Measurements from ENCODE around the gene SOX18.

SOX18 gene

DNA sequence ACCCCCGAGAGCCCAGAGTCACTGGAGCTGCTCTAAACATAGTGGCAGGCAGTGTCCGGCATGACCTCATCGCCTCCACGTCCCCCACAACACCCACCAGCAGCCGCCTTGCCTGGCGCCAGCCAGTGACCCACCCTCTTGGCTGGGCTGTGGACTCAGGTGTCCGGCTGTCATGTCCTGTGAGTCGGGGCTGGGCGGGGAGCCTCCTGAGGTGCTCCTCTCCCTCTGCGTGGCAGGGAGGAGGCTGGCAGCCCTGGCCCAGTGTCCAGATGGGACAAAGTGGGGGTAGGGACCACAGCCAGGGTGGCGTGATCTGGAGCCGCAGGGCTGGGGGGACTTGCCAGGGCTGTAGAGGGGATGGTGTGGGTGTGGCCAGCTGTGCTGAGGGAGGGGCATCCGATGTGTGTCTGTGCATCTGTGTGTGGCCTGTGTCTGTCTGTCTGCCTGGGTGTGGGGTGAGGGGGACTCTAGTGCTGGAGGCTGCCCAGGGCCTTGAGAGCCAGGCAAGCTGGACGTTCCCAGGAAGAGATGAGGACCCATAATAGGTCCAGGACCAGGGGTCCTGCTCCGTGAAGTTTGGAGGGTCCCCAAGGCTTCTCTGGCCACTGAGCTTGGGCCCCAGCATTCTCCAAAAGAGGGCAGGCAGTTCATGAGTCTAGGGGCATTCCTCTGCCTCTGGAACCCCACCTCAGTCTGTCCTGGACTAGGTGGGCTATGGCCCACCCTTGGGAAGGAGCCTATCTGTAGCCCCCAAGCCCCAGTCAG lies 2.3 kb upstream of the SOX18 start:
- no peak for DNase-seq

DNA sequence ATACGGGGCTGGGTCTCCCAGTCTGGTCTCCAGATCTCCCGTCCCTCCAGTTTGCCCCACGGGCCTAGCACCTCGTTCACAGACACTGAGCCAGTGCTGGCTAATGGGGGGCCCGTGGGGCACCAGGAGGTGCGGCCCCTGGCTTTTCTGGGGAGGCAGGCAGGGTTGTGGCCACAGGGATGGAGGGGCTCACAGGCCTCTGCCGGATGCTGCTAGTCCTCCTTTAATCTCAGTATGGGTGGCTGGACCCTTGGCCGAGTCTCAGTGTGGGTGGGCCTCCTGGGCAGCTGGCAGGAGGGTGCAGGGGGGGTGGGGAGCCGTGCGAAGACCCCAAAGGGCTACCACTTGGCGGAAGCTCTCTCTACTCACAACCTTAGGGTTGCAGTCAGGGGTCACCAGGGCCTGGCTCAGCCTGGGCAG lies 1.6 kb upstream of the SOX18 start:
- DNase-seq = no peak

DNA sequence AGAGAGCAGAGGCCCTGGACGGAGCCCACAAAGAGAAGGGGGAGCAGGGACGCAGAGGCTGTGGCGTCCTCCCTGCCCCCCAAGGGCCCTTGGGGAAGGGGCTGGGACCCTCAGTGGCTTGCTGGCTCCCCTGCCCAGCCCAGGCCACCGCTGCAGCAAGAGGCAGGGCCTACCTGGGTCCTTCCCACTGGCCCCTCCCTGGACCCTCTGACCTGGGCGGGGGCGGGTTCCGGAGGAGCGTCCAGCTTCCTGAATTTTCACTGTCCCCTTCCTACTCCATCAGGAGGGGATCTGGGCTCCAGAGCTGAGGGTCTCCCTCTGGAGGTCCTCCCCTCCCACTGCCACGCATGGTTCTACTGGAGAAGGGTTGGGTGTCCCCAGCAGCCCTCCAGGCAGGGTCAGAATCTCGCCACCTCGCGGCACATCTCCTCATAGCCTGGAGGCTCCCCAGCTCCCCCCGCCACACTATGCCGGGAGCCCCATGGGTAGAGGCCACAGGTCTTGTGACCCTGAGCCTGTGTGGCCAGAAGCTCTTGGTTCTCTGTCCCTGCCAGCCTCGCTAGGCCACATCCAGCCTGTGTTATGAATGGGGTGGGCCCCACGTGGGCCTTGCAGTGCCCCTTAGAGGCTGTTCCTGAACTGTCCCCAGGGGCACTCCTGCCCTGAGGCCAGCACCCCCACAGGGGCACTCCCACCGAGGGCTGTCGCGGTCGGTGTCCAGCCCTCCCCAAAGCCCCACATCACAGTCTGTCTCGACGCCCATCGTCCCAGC lies 1.0 kb upstream of the SOX18 start:
- no peak for DNase-seq

DNA sequence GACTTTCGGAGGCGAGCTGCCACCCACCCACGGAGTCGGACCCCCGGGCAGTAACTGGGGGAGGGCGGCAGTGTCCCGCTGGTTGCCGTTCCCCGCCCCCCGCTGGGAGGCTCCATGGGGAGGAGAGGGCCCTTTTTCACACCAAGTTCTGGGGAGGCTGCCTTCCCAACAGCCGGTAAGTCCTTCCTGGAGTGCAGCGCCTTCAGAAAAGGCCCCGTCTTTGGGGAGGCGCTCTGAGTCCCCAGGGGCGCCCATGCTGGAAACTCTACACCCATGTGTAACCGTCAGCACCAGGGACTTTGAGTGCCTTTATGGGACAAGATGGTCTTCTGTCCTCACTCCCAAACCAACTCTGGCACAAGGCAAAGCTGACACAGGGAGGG lies 430 bp upstream of the SOX18 start:
- DNase-seq = no peak

DNA sequence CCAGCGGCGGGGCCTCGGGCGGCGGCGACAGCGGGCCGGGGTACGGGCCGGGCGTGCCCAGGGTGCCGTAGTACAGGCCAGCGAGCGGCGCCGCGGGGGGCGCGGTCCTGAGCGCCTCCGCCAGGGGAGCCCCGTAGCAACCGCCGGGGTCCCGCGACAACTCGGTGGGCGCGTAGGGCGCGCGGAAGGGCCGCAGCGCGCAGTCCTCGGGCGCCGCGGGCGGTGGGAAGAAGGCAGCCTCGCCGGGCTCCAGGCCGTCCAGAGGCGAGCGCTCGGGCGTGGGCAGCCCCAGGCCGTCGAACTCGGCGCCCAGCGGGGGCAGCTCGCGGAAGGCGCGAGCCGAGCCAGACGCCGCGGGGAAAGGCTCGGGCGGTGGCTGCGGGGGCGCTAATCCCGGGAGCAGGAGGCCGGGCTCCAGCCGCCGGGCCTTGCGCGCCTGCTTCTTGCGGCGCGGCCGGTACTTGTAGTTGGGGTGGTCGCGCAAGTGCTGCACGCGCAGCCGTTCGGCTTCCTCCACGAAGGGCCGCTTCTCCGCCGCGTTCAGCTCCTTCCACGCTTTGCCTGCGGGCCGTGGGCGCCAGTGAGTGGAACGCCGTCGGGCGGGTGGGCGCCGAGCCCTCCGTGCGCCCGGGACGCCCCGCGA lies 916 bp downstream of the SOX18 start:
- no peak for DNase-seq

DNA sequence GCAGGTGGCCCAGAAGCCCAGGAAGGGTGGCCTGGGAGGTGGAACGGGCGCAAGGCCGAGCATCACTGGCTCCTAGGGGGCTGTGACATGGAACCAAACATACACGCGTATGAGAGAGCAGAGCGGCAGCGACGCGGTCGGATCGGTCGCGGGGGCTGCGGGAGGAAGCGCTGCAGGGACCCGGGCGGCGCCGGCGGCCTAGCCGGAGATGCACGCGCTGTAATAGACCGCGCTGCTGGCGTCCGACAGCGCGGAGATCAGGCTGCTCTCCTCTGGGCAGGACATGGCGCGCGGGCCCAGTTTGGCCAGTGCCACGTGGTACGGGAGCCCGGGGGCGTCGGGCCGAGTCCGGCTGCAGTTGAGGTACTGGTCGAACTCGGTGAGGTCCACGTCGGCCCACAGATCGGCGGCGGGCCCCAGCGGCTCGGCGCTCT lies 1.5 kb downstream of the SOX18 start:
- no peak for DNase-seq

DNA sequence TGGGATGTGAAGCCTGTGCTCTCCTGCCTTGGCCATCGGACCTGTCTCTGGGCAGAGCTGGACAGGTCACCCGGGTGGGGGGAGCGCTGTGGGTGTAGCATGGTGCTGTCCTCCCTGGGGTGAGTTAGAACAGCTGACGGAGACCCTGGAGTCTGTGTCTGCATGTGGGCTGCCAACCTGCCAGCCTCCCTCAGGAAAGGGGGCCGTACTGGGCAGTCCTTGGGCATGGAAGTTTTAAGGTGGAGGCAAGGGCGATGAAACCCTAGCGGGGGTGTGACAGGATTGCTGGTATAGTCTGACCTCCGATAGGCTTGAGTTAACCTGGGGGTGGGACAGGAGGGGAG lies 2.4 kb downstream of the SOX18 start:
- no peak for DNase-seq

DNA sequence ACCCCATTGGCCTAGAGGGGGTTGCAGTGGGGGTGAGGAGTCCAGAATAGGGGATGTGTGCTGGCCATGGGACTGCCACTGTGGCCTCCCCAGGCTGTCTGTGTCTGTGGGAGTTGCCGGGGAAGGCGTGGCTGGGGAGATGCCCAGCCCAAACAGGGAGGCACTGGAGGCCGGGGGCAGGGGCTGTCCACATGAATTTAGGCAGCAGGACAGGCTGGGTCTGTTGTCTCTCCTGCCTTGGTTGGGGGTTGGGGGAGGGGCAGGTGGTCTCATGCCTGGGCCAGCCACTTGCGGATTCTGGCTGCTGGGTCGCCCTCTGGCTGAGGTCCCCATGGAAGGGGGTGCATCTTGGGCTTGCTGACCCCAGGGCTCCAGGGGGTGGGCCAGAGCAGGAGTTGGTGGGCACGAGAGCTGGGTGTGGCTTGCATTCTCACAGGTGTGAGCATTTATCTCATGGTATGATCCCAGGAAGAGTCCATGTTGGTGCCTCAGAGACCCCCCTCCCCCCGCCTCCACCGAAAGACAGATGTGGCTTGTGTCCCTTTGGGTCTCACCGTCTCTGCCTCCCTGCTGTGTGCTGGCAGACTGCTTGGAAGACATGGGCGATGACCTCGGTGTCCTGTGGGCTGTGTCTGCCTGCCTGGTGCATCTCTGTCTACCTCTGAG lies 4.0 kb downstream of the SOX18 start:
- no peak for DNase-seq

DNA sequence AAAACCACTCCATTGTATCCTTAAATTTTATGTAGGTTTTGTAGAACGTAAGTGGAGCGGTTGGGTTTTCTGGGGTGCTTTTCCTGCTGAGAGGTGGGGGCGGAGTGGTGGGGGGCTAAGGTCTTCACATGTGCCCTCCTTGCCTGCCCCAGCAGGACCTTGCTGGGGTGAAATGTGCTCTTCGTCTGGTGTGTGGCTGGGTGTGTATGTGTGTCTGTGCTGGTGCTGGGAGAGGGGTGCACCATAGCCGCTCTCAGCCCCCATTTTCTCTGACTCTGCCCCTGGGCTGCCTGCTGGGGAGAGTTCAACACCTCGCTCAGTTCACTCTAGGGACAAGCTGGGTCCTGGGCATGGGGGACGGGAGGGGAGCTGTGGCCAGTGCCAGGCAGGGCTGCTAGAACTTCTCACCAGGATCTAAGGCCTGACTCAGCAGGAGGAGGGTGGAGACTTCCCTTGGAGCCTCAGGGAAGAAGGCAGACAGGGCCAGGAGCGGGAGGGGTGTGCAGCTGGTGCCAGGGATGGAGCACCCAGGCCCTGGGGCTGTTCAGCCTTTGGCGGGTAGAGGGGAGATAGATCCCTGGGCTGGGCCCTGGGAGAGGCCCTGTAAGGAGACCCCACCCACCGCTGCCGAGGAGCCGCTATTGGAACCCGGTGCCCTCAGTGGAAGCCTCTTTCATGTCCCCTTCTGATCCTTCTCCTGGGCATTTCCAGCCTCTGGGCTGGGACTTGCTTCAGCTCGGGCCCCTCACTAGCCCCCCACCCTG lies 4.8 kb downstream of the SOX18 start:
- DNase-seq = no peak

DNA sequence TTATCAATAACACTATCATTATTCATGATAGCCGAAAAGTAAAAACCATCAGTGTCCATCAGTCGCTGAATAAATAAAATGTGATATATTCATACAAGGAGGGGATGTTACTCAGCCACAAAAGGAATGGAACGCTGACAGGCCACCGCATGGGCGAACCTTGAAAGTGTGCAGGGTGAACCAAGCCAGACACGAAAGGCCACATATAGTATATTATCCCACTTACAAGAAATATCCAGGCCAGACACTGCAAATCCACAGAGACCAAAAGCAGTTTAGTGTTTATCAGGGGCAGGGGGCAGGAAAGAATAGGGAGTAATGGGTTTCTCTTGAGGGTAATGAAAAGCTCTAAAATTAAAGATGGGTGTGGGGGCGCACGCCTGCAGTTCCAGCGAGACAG lies 5.7 kb downstream of the SOX18 start:
- DNase-seq = no peak

DNA sequence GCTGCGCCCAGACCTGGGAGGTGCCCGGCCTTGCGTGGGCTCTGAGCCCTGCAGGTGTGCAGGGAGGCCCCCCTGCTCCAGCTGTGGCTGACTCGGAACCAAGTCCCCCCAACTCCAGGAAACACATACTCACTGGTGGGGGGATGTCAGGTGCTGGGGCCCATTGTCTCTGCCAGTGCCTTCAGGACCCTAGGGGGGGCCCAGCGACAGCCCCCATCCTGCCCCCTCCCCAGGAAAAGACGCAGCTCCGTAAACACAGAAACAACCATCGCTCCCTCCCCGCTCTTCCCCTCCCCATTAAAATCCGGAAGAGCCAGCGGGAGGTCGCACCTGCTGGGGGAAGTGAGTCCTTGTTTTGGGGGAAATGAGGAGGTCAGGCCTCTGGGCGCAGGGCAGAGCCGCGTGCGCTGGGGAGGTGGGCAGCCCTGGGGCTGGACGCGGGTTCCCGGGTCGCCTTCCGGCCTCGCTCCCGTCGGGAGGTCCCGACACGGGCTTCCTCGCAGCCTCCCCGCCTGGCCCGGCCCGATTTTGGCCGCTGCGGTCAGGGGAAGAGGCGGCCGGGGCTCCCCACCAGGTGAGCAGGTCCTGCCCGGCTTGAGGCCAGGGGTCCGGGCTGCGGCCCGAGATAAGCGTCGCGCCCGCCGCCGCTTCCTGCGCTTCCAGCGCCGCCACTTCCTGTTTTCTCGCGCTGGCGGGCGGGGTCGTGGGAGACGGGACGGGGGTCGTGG lies 7.2 kb downstream of the SOX18 start:
- no peak for DNase-seq

DNA sequence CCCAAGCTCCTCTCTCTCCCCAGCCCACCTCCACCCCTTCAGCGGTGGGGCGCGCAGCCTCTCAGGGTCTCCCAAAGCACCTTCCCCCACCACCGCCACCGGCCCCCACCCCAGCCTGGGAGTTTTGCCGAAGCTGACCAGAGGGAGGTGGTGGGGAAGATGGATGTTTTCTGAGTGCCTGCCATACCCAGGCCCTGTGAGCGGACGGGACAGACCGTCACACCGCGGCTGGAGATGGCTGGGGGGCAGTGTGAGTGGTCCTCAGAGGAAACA lies 7.7 kb downstream of the SOX18 start:
- DNase-seq = no peak

DNA sequence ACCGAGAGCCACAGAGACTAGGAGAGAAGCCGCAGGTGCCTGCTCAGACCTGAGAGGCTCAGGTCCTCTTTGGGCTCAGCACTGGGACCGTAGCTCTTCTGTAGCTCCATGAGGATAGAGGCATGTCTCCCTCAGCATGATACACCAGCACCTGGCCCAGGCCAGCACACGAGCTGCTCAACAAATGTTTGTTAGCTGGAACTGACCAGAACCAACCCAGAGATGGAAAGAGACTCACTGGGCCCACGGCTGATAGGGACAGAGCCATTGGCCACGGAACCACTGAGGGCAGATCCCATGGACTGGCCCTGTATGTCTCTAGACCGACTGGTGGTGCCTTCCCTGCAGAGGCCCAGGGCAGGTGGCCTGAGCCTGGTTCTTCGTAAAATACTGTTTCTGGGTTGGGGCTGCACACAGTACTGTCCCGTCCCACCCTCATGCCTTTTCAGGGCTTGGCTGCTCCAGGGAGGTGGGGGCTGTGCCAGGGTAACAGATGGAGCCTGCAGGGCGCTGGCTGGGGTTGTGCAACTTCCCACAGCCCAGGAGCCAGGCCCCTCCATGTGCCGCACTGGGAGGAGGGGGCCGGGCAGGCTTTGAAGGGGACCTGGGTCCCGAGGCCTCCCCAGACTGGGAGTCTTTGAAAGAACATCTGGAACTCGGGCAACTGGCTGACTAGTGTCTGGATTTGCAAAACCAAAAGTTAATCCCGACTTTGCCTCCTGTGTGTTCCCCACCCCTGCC lies 8.2 kb downstream of the SOX18 start:
- DNase-seq = no peak

DNA sequence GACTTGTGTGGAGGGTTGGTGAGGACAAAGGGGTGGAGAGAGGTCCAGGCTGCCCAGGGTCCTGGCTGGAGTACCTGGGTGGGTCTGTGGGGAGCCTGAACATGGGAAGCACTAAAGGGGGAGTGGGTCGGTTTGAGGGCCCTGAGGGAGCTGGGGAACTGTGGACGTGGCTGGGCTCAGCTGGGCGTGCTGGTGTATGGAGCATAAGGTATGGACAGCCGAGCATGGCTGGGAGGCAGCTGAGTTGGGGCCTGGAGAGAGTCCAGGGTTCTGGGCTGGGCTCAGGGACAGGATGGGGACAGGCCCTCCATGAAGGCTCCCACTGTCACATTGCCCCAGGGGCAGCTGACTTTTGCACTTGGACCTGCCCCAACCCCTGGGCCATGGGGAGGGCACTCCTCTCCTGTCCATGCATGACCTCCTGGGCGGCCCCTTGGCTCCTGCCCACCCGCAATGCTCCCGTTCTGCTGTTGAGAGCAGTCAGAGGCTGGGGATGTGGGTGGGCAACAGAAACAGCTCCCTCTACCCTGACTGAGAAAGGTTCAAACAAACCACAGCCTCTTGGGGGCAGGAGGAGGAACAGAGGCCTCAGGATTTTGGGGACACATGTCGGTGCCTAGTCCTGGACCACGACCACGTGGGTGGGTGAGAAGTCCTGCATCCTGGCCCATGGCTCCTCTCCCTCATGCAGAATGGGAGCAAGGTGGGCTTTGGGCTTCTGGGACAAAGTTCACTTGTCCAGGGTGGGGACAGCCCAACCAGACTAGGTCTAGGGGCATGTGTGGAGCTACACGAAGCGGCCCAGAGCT lies 9.0 kb downstream of the SOX18 start:
- no peak for DNase-seq

DNA sequence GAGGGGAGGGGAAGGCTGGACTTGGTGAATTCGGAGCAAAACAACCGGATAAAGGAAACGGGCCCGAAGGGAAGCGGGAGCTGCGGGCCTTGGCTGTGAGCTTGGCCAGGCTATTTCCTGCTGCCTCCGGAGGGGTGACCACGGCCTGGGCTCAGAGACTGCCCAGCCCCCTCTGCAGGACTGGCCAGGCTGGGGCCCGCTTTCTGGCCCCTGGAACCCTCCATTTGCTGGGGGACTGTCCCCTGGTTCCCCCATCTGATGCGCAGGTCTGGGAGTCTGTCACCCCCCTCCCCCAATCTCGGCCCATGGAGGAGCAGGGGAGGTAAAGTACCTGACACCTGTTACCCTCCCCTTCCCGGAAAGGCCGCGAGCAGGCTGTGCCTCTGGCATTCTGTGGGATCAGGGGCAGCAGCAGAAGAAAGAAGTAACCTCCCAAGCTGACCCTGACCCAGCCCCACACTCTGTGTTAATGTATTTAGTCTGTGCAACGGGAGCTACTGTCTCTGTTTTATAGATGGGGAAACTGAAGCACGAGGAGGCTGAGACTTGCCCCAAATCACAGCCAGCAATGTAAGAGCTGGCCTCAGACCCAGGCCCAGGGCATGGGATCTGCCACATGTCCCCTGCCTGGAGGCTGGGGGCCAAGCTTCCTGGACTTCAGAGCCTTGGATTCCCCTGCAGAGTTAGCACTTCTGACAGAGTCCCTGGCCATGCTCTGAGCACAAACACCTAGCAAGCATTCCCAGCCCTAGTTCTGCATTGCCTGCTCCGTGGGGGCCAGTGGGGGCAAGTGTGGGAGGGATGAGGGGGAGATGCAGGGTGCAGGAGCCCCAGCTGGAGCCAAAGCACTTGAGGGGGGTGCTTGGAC lies 9.9 kb downstream of the SOX18 start:
- DNase-seq = no peak

DNA sequence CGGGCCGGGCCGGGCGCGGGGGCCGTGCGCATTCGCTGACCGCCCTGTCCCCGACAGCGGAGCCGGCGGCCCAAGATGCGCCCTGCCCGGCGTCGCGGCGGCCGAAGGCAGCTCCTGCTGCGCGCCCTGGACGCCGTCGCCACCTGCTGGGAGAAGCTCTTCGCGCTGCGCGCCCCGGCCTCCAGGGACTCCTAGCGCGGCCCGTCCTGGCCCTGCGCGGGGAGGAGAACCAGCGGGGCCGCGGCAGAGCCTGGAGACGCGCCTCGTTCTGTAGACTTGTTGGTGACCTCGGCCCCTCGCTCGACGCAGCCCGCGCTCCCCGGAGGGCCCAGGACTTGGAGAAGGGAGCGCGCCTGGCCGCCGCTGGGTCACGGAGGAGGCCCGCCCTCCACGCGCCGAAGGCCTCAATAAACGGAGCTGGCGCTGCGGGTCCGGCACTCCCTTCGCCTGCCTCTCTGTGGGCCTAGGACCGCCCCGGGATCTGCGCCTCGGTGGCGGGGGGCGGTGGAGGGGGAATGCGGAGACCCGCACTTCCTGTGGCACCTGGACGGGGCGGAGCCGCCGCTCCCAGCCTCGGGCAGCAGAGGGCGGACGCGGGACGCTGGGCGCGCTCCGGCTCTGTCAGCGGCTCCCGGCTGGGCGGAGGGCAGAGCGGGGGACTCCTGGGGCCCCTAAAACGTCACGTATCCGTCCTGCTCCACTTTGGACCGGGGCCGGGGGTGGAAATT lies 10.7 kb downstream of the SOX18 start:
- DNase-seq = no peak

DNA sequence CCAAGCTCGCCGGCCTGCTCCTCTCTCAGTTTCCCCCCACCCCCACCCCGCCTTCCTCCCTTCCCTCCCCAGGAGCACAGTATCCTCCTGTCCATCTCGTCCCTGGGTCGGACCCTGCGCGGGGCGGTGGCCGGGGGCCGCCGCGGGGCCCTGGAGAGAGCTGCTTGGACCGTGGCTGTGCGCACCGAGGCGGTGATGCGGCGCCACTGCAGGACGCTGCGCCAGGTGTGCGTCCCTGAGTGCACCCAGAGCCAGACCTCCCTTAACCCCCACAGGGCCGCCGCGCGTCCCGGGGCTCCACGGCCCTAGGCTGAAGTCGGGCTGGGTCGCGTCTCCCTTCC lies 11.2 kb downstream of the SOX18 start:
- DNase-seq = no peak

DNA sequence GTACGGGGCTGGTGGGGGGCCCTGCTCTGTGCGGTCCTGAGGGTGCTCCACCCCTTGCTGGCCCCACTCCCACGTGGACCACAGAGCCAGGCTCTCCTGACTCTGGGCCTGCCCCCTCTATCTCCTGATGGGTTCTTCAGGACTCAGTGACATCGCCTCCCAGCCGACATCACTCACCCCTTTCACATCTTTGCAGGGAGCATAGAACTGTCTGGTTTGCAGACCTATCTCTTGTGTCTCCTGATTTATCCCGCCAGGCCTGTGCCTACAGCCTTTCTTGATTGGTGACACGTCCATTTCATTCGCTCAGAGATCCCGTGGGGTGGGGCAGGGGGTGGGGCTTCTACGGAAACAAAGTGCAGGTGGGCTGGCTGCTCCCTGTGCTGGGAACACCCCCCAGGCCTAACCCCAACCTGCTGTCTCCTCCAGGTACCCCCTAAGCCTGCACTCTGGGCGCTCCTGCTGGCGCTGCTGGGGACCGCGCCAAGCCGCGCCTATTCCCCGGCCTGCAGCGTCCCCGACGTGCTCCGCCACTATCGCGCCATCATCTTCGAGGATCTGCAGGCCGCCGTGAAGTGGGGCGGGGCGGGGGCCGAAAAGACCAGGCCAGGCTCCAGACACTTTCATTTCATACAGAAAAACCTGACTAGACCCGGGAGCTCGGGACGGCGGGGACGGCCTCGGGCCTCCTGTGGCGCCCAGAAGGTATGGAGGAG lies 11.8 kb downstream of the SOX18 start:
- DNase-seq = no peak

DNA sequence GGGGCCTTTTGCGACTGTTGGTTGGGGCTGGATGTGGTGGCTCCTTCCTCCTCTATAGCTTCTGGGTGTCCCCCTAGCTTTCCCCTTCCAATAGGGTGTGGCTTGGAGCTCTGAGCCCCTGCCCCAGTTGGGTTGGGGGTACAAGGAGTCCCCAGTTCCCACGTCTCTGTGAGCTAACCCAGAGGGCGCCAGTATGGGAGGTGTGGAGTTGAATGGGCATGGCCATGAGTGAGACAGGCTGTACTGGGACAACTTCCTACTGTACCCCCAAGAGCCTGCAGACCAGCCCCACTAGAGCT lies 12.3 kb downstream of the SOX18 start:
- DNase-seq = no peak

Data from NCI-H187 treated with DMSO at 0.1 percent for 48 hours (cell line).